GM23248 (cell line): ENCODE measurements around the gene CD164.

Source experiments
- EZH2 ChIP-seq: fragments of 200-600 bp; sonication (generic); IDR thresholded peaks from 2 replicates; pipeline ENCODE4 v1.6.1; 2018; ENCODE audit warnings: antibody characterized with exemption, mild to moderate bottlenecking; ENCODE audit not compliant: insufficient read depth, poor library complexity, severe bottlenecking
- EZH2phosphoT487 ChIP-seq: fragments of 200-600 bp; sonication (generic); IDR thresholded peaks from 2 replicates; pipeline ENCODE4 v1.6.1; 2018; ENCODE audit warnings: antibody characterized with exemption, moderate library complexity, mild to moderate bottlenecking, low read depth; ENCODE audit not compliant: insufficient read depth

DNA sequence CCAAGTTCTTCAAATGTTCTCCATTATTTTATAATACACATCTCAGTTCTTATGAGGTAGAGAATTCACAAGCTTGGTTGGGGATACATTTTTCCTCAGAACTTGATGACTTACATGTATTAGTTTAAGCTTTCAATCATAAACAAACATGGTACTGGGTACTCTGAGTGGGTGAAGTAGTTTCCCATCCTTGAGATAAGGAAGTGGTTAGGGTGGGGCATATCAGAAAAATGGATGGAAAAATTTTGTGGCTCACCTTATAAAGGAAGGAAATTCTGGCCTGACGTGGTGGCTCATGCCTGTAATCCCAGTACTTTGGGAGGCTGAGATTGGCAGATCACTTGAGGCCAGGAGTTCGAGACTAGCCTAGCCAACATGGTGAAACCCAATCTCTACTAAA lies 52.0 kb downstream of the CD164 start:
- TF ChIP-seq EZH2 (no peak), EZH2phosphoT487 (no peak)
